UCSD-AML1 (cell line): Measurements from ENCODE around the gene PTAFR.
"Not testable (repeated sequence)": the region's sequence is repeated elsewhere in the genome, so short reads cannot be mapped to it uniquely, and the experiment has no call there.

ENCODE experiments used
- DNase-seq: peaks from one replicate; lab custom pipeline; 2025; ENCODE audit not compliant: unreplicated experiment; lab: John Stamatoyannopoulos, UW

PTAFR gene

DNA sequence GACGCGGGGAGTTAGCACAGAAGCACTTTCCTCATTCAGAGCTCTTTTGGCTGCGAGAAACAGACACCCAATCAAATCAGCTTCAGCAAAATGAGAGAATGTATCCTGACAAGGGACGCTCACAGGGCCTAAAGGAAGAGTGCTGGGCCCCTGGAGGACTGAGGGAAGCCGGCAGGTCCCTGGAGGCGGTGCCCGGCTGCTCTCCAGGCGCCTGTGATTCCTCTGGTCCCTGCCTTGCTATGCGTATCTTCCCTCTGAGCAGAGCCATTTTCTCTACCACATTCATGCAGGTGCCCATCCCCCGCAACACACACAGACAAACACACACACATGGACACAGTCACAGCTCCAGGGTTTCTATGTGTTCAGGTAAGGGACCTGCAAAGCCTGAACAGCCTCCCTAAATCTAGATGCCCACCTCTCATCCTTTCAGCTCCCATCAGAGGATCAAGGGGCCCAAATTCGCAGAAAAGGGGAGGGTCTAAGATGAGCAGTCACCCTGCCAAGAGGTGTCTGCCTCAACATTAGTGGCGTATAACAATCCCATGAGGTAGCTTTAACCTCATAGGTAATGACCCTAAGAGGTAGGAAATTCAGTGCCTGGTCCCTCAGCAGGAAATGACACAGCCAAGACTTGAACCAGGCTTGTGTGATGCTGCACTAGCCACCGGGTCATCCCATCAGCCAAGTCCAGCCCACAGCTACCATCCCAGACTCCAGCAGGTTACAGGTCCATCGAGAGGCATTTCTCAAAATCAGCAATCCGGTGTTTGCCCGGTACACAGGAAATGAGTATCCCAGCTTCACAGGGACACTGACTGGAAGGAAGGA, 29.0 kb downstream of the PTAFR start:
- no peak for DNase-seq

DNA sequence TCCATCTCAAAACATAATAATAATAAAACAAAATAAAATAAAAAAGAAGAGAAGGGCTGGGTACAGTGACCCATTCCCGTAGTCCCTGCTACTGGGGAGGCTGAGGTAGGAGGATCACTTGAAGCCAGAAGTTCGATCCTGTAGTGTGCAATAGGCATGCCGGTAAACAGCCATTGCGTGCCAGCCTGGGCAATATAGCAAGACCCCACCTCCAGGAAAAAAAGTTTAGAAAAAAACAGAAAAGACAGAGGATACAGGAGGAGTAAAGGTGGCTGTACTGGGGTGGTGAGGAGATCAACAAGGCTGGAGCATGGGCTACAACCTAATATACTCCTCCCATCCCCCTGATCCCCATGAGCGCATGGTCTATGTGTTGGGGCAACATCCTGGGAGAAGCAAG, 30.8 kb downstream of the PTAFR start:
- no peak for DNase-seq

DNA sequence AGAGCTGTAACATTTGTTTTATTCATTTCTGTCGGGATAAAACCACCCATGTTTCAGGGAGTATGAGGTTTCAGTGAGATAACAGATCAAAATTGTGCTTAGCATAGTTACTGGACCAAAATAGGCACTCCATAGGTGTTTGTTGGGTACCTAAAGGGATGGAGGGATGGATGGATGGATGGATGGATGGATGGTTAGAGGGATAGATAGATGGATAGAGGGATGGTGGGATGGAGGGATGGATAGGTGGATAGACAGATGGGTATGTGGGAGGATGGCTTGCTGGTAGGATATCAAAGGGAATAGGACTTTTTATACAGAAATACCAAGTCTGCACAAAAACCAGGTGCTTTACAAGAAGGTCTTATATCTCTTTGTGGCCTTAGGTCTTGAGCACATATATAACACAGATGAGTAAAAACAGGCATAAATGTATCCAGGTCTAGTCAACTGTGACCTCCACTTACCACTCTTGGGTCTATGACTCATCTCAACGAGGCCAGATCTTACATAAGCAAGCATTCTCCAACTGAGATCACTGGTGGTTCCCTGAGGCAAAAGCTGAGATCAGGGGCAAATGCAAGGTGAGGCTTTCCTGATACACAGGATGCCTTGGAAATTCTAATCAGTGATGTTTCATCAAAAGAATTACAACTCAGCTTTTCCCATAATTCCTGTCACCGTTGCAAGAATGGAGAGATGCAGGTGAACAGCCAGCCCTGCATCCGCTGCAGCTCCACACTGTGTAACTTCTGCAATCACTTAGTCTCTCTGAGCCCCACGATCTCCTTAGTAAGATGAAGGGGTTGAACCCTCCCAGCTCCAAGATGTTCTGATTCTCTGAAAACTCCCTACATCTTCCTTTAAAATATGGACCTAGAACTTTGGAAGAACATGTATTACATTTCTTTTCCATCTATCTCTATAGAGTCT, 32.0 kb downstream of the PTAFR start:
- no peak for DNase-seq

DNA sequence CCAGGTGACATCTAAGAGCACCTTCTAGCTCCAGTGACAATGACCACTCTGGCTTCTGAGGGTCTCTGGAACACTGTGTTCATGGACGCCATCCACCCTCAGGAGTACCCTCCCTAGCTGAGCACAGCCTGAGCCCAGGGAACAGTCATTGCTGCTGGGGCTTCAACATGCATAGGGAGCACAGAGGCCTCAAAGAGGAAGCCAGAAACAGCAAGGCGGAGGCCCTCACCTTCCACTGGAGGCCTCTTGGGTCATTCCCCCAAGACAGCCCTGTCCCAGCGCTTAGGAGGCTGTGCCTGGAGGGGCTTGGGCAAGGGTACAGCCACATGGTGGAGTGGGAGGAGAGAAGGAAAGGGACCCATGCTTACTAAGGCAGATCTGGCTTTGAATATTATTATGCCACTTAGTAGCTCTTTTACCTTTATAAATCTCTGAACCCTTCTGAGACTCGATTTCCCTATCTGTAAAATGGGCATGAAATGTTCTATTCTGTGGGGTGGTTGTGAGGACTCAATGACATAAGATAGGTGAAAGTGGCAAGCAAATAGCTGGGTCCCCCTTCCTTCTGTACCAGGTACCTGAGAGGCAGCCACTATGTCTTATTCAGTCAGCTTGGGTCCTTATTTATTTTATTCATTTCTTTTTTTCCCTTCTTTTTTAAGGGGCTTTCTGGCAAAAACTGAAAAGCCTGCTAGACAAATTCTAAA, 32.8 kb downstream of the PTAFR start:
- DNase-seq = no peak

DNA sequence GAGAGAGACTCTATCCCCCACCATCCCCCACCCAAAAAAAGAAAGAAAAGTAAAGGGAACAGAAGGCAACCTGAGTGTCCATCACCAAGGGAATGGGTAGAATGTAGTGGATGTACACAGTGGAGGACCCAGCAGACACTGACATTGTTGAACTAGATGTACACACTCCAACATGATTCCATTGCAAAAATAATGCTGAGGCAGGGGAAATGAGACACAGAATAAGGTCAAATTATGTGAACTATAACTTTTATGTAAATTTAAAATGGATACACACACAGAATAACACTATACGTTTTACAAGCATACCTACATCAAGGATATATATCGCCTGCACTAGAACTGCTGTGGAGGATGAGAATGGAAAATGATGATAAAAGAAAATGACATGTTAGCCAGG, 34.8 kb downstream of the PTAFR start:
- DNase-seq = no peak

DNA sequence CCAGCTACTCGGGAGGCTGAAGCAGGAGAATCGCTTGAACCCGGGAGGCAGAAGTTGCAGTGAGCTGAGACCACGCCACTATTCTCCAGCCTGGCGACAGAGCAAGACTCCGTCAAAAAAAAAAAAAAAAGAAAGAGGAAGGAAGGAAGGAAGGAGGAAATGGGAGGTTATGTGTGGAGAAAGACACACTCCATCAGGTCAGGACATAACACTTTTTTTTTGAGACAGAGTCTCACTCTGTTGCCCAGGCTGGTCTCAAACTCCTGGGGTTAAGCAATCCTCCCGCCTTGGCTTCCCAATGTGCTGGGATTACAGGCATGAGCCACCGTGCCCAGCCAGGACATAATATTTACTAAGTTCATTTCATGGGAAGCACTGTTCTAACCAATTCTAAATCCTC, 36.6 kb downstream of the PTAFR start:
- DNase-seq = not testable (repeated sequence)

DNA sequence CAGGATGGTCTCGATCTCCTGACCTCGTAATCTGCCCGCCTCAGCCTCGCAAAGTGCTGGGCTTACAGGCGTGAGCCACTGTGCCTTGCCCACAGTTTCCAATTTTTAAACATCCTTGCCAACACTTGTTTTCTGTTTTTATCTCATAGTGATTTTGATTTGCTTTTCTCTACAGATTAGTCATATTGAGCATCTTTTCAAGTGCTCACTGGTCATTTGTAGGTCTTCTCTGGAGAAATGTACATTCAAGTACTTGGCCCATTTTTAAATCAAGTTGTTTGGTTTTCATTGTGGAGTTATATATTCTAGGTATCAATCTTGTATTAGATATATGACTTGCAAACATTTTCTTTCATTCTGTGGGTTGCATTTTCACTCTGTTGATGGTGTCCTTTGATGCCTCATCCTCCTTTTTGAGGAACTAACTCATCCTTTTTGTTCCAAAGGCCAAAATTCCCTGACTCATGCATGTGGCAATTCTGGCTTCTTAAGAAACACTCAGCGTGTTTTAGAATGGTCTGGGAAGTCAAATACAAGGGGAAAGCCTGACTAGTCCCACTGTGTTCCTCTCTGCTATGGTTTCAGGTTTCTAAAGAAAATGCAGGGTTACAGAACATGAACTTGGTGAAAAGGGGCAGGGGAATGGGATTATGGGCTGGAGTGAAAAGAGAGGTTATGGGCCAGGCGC, 37.3 kb downstream of the PTAFR start:
- DNase-seq = no peak

DNA sequence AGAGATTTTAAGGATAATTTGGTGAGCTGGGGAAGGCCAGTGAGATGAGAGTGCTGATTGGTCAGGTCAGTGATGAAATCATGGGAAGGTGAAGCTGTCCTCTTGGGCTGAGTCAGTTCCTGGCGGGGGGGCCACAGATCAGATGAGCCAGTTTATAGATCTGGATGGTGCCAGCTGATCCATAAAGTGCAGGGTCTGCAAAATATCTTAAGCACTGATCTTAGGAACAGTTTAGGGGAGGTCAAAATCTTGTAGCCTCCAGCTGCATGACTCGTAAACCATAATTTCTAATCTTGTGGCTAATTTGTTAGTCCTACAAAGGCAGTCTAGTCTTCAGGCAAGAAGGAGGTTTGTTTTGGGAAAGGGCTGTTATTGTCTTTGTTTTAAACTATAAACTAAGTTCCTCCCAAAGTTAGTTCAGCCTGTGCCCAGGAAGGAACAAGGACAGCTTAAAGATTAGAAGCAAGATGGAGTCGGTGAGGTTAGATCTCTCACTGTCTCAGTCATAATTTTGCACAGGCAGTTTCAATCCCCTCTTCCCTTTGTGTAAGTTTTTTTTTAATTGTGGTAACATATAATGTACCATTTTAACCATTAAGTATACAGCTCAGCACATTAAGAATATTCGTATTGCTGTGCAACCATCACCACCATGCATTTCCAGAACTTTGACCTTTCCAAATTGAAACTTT, 39.4 kb downstream of the PTAFR start:
- no peak for DNase-seq

DNA sequence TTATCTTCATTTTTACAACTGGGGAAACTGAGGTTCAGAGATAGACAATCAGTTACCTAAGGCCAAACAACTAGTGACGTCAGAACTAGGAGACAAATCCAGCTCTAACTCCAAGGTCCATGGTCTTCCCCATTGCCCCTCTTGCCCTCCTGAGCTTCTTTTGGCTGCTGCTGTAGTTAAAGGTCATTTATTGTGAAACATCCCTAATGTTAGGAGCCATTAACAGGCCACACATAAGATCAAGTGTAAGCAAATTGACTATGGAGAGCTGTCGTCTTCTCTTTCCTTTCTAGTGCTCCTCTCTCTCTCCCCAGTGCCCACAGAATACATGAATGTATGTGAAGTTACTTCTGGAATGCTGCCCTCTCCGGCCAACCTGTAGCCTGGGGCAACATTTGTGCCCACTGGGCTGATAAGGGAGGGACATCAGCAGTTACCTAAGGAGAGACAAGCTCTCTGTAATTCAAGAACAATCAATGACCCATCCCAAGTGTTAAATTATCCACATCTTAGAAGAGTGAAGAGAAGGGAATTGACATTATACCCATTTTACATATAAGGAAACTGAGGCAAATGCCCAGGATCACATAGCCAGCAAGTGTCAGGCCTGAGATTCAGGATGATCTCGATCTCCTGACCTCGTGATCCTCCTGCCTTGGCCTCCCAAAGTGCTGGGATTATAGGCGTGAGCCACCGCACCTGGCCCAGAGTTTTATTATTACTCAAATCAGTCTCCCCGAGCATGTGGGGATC, 40.1 kb downstream of the PTAFR start:
- DNase-seq = no peak

DNA sequence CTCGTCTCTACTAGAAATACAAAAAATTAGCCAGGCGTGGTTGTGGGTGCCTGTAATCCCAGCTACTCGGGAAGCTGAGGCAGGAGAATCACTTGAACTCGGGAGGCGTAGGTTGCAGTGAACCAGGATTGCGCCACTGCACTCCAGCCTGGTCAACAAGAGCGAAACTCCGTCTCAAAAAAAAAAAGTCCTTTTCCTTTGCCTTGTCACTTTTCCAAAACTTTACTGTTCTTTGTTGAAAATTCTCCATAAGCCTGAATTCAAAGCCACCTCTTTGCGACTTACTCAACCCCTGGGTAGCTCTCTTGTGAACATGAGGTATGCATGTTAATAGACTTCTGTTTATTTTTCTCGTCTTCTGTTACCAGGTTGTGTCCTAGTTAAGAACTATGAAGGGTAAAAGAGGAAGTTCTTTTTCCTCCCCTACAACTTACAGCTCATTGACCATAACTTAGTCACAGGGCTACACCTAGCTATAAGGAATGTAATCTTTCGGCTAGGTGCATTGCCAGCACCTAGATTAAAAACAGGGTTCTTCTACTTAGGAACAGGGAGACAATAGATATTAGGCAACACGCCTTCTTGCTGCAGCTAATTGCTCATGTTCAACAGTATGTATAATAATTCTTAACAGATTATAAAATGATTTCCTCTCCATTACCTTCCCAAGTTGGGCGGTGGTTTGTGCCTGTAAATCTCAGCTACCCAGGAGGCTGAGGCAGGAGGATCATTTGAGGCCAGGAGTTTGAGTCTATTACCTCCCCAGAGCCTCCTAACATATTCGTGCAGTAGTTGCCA, 40.9 kb downstream of the PTAFR start:
- DNase-seq = no peak

DNA sequence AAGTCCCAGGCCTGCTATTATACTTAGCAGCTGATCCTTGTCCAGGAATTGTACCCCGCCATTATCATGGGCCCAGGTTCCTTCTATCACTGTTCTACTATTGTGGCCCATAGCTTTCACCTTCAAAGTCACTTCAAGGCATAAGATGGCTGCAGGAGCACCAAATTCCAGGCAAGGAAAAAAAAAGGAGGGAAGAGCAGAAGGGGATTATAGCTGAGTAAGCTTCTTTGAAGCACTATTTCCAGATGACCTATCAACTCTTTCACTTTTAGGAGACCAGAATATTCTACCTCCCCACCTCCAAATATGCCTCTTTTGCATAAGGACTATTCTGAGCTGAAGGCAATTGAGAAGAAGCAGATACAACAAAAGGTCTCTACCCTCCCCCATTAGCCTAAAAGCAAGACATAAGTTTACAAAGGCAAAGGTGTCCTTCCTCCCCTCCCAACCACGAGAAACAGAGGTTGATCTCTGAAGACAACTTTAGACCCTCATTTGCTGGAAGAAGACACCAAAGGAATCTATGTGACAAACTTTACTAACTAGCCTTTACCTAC, 41.8 kb downstream of the PTAFR start:
- DNase-seq = no peak

DNA sequence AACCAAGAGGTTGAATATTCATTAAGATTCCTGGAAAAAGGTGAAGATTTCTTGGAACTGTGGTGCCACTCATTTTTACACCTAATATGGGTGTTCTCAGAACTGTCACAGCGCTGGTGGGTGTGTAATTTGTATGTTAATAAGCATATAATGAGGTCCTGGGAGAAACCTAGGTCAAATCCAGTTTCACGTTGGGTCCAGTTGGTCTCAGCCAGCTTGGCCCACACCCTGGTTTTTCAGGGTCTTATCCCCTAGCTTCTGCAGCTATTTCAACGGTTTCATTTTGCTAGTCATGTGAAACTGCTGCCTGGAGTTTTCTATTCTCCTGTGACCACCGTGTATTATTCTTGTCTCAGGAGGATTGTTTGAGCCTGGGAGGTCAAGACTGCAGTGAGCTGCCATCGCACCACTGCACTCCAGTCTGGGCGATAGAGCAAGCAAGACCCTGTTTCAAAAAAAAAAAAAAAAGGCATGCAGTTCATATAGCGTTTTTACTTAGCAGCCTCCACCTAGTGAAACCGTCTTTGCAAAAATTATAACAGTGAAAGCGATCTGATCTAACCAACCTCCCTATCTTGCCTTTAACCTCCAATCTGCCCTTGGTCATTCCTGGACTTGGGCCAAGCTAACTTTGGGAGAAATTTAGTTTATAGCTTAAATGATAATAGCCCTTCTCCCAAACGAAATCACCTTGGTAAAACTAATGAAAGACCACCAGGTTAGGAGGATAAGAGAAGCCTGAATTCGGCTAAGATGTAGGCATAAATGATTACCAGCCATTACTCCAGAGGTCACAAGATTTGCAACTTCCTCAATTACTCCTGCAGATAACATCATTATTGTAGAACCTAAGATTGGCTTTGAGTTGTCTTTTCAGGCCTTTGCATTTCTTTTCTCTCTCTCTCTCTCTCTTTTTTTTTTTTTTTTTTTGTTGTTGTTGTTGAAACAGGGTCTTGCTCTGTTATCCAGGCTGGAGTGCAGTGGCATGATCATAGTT, 44.0 kb downstream of the PTAFR start:
- DNase-seq = no peak

DNA sequence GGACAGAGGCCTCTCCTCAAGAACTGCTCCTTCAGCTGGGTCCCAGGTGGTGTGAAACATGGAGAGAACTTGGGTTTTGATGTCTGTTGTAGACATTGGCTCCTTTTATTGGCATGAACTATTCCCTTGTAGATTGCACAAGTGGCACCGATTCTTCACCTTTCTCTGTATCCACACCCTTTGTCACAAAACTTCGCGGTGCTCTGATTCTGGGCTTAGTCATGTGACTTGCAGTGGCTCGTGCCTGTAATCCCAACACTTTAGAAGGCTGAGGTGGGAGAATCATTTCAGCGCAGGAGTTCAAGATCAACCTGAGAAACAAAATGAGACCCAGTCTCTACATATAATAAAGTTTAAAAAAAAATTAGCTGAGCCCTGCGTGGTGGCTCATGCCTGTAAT, 45.6 kb downstream of the PTAFR start:
- no peak for DNase-seq

DNA sequence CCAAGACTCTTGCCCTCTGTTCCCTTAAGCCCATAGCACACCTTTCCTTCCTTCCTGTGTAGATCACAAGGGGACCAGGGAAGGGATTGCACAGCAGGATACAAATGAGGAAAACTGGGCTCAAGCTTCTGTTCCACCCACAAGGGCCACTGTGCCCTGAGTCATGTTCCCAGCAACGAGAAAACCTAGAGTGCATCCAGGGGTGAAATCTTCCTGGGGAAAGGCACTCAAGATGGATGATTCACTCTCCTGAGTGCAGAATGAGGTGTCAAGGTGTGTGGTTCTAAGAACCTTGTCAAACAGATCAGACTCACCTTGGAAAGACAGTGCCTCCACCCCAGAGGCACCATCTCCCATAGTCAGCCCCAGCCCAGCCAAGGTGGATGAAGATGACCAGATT, 47.3 kb downstream of the PTAFR start:
- no peak for DNase-seq

DNA sequence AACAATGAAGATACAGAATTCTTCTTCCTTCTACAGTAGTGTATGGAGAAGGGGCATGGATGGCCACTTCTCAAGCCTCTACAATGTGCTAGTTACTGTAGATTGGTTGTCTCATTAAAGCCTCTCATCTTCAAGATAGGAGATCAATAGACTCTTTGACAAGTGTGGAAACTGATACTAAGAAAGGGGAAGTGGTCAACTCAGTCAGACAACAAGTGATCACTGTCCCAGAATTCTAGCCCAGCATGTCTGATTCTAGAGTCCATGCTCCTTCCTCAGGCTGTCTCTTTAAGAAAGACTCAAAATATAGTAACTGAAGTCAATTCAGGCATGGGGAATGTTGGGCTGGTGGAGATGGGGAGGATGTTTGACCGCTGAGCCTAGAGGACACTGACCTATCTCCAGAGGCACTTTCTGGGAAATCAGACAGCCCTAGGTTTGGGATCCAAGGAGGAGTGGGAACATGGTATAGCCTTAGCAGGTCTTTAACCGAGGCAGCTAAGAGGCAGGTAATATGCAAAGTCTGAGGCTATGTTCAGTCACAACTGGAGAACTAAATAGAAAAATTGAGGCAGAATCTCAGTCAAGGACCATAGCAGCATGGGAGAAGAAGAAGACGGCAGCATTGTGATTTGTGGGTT, 48.8 kb downstream of the PTAFR start:
- DNase-seq = no peak

DNA sequence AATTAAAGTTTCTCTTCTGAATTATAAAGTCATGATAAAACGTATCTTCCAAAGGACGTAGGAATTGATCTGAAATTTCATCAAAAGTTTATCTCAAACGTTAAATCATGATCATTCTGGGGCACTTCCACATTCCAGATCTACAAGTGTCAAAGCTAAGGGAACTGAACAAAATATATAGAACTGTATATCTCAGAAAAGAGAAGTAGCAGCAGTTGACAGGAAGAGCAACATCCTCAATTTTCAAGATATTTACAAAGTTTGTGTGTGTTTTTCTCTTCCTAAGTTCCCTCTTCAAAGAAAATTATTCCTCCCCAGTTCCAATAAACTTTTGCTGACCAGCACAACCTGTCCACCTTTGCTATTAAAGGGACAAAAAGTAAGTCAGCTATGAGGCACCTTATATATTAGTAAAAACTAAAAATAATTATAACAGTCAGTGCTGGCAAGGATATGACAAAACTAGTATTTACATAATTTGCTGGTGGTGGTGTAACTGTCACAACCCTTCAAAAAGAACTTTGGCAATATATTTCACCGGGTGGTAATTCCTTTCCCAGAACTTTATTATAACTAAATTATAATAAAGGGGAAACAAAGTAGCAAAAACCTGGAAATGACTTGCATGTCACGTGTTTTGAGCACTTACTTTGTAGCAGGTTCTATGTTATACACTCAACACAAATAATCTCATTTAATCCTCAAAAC, 49.6 kb downstream of the PTAFR start:
- DNase-seq = no peak
